Left renal pelvis (tissue), 4 donors: ENCODE data around the gene GPR180. TPM values are rescaled to one million over a fixed set of nuclear protein-coding genes. Genes with fewer than 3 reads are reported as not detected.

Experiments
- DNase-seq, 4 donors: peaks; one replicate each; pipeline ENCODE4 v3.0.0-alpha.2; 2013; ENCODE audit warnings: low read depth in 4 of 4, low spot score in 3 of 4
- polyA plus RNA-seq, 4 donors: library from polyadenylated mRNA; unstranded; fragments of 120-200 nt; gene quantifications; one replicate each; pipeline ENCODE4 v1.2.1, GENCODE V29; 2013; ENCODE audit not compliant: insufficient read length in 4 of 4

Gene GPR180
- 10 to 100 TPM in 2 of 4 donors, 1 to 10 TPM in 2; 7.9 to 11.1 (median 10.2) TPM for polyA plus RNA-seq

DNA sequence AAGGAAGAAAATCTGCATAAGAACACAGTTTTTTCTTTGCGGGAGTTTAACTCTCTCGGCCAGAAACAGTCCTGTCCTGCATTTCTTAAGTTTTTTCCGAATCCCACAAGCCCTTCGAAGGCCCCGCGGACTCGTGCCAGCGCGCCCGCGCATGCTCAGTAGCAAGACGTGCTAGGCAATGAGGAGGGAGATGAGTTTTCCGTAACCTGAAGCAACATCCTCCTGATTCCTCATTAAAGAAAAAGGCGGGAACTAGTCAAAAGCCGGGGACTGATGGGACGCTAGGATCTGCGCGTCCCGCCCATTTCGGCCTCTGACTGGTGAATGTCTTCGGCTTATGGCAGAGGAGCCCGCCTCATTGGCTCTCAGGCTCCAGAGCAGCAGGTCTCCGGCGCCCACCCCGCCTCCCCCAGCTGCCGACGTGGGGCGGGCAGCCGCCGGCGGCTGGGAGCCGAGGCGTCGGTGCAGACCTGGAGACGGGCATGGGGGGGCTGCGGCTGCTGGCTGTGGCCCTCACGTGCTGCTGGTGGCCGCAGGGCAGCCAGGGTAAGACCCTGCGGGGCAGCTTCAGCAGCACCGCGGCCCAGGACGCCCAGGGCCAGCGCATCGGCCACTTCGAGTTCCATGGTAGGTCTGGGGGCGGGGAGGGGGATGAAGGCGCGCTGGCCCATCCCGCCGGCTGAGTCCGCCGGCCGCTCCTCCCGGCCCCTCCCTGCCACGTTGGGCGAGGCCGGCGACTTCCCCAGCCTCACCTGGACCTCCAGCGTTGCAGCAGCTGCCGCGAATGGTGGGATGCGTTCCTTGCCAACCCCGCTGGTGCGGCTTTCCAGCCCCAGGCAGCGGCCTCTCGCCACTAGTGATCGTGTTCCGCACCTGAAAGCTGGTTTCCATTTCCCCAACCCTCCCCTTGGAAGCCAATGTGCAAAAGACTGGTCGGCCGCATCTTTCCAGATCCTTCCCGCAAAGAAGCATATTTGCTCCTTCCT, at the start of gene GPR180:
GPR180 (plus strand) TSS at position 412 of the 986 bp plus-strand sequence; CDS start at position 483, 71 bp downstream.
- peak; percentile 97 to 98 (median 97) for DNase-seq

DNA sequence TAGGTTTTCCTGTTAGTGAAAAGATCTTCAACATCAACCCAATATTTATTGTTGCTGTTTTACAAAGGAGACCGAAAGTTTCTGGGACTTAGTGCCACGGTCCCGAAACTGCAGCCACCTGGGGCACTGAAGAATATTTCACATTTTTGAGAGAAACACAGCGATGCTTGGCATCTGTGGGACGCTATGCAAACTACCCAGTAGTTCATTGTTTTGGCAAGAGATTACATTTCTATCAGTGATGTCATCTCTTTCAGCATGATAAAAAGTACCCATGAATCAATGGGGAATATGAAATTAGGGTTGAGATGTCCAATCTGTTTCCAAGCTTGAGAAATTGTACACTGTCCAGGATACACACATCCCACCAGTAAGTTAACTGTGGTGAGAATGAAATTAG, 49.6 kb upstream of the GPR180 start:
- no peak for DNase-seq

DNA sequence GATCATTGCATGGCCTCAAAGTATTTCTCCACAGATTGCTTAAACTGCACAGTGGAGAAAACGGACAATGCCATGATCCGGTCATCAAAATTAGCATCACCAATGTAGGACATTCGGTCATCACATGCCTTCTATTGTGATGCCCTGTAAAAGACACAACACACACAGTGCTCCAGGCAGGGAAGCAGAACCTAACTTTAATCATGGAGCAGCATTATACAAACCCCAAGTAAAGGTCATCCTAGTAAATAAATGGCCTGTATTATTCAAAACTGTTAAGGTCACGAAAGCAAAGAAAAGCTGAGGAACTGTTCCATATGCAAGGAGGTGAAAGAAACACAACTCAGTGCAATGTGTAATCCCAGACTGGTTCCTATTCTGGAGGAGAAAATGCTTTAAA, 47.9 kb upstream of the GPR180 start:
- DNase-seq: no peak

GRCh38 chr13:94556041-94556440, 45.6 kb upstream of the GPR180 start:
- no peak for DNase-seq

DNA sequence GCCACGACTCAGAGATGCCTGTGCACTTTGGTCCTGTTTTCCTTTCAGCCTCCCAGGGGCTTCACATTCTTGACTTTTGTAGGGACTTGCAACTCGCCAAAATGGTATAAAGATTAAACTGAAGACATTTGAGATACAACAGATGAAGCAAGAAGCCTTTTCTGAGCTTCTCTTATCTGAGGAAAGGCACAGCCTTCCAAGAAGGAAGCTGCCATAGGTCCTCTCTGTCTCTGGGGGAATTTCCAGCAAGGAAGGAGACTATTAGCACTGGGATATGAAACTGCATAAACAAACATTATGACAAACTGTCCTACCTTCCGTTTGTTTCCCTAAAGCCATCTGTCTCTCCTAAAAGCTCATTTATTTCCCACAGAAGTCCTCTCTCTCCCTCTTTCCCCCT, 45.0 kb upstream of the GPR180 start:
- no peak for DNase-seq

GRCh38 chr13:94557684-94558235, 43.9 kb upstream of the GPR180 start:
- no peak for DNase-seq

DNA sequence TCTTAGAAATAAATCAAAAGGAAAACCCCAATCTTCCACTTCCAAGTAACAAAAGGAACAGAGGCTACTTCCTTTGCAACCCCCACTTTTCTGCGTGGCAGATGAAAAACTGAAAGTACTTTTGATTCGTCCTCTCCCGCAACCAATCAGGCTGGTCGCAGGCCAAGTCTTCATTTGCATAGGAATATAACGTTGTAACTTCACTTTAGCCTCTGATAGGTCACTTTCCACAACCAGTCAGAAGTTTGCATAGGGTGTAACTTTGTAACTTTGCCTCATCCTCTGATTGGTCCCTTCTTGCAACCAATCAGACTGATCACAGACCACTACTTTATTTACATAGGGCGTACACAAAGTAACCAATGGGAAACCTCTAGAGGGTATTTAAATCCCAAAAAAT, 42.9 kb upstream of the GPR180 start:
- no peak for DNase-seq

GRCh38 chr13:94559222-94559795, 42.3 kb upstream of the GPR180 start:
- no peak for DNase-seq

GRCh38 chr13:94560116-94560515, 41.5 kb upstream of the GPR180 start:
- no peak for DNase-seq

DNA sequence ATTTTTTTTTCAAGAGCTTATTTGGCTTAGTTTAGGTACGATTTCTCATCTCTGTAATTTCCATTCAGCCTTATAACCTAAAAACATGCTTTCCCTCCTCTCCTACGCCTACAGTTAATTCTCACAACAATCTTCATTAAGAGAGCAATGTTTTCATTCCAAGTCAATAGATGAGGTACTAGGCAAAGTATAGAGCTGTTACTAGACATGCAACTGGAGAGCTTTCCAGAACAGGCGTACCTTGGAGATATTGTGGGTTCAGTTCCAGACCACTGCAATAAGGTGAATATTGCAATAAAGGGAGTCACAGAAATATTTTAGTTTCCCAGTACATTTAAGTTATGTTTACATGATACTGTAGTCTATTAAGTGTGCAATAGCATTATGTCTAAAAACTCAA, 40.5 kb upstream of the GPR180 start:
- DNase-seq: no peak

DNA sequence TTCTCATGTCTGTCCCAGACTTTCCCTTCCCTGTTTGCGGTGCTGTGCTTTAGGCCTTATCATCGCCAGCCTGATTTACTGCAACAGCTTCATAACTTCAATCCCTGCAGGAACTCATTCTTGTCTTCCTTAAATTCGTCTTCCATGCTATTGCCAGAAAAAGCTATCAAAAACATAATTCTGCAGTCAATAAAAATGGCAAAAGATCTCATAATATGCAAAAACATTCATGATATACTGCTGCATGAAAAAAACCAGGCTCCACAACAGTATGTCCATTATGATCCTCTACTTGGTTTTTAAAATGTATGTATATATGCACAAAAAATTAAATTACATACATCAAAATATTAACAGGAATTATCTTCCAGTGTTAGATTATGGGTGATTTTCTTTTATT, 34.1 kb upstream of the GPR180 start:
- DNase-seq: no peak

DNA sequence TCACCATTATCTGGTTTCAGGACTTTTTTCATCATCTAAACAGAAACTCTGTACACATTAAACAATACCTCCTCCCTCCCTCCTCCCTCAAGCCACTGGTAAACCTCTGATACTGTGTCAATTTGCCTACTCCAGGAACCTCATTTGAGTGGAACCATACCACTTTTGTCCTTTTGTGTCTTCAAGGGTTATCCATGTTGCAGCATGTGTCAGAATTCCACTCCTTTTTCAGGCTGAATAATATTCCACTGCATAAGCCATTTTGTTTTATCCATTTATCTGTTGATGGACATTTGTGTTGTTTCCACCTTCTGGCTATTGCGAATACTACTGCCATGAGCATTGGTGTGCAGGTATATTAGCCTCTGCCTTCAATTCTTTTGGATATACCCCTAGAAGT, 33.2 kb upstream of the GPR180 start:
- DNase-seq: no peak

DNA sequence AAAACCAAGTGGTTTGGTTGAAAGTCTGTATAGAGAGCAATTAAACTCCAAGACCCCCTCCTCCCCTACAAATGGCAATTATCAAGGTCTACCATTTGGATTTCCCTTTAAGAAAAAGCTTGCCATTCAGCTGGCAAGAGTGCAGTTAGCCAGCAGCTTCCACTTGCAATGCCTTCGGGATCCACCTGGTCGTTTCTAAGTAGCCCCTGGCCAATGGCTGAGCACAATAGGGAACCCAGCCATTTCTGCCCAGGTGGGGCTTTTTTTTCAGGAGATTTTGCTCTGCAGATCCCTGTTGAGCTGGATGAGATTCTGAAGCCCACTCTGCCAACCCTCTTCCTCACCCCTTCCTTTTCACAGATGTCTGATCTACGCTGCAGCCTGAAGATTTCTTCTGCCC, 32.0 kb upstream of the GPR180 start:
- no peak for DNase-seq

- DNase-seq: no peak
Measured at GRCh38 chr13:94579063-94579462, 22.6 kb upstream of the GPR180 start.

DNA sequence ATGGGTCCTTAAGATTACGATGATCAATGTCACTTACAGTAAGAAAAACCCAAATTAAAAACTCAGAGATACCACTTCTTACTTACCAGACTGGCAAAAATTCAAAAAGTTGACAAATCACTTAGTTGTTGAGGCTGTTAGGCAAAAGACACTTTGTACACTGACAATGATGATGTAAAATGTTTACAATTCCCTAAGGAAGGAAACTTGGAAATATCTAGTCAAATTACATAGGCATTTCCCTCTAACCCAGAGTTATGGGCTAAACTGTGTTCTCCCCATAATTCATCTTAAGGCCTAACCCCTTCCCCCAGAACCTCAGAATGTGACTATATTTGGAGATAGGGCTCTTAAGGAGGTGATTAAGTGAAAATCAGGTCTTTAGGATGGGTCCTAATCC, 17.7 kb upstream of the GPR180 start:
- no peak for DNase-seq

GRCh38 chr13:94585543-94586101, 16.0 kb upstream of the GPR180 start:
- DNase-seq: no peak

GRCh38 chr13:94586371-94586770, 15.3 kb upstream of the GPR180 start:
- DNase-seq: no peak

- DNase-seq: no peak
Measured at GRCh38 chr13:94588541-94588940, 13.1 kb upstream of the GPR180 start.

DNA sequence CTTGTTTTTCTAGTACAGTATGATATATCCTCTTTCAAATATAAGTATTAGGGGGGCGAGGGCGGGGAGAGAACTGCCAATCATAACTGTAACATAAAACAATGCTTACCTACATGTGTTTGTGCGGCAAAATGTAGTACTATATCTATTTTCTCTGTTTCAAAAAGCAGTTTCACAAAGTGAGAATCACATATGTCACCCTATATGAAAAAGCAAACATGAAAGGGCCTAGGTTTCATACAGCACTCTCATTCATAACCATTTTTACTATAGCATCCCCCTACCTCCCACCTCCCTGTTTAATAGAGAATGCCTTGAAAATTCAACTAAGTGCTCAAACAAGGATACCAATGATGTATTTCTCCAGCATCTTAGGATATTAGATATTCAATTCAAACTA, 10.9 kb upstream of the GPR180 start:
- no peak for DNase-seq

GRCh38 chr13:94595001-94595949, 6.4 kb upstream of the GPR180 start:
- DNase-seq: peak in 1 of 4 donors; percentile 10
